NCI-H2107 (cell line): Measurements from ENCODE around the gene ZSCAN30.

Experiments used
- DNase-seq: peaks from one replicate; lab custom pipeline; 2025; lab: John Stamatoyannopoulos, UW

ZSCAN30 gene

DNA sequence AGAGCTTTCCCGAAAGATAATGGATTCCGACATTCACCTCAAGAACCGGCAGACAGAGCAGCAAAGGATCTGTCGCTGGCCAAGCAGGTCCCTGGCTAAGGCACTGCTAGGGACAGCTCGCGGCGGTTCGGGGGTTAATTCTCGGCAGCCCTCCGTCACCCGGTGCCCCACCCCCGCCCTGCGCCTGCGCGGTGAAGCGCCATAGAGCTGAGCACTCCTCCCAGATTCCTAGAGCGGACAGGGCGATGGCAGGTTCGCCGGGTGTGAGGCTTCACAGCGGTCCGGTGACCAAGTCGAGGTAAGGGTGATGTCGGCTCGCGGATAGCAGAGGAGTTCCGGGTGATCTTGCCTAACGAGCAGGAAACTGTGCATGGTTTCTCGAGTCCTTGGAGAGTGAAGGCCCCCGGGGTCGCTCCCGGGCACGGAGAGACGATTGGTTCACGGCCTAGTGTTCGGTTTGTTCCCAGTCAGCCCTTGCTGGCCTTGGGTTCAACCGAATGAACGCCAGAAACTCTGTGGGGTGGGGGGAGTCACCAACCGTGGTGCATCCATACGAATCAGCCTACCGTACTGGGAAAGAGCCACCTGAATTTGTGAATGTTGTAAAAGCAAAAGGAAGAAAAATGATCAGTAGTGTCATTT is at the start of gene ZSCAN30:
Gene ZSCAN30, minus strand, starts transcription at position 136 of the 642 bp plus-strand sequence. CDS start 25,877 bp downstream, outside the sequence.
- DNase-seq = peak; percentile 92

DNA sequence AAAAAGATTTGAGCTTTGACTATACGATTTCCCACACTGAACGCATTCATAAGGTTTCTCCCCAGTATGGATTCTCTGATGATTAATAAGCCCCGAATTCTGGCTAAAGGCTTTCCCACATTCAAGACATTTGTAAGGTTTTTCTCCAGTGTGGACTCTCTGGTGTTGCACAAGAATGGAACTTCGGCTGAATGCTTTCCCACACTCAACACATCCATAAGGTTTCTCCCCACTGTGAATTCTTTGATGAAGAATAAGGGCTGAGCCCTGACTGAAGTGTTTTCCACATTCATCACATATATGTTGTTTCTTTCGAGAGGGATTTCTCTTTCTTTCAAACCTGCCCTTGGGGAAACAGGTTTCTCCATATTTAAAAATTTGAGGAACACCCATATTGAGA is 47.3 kb upstream of the ZSCAN30 start:
- DNase-seq = no peak

DNA sequence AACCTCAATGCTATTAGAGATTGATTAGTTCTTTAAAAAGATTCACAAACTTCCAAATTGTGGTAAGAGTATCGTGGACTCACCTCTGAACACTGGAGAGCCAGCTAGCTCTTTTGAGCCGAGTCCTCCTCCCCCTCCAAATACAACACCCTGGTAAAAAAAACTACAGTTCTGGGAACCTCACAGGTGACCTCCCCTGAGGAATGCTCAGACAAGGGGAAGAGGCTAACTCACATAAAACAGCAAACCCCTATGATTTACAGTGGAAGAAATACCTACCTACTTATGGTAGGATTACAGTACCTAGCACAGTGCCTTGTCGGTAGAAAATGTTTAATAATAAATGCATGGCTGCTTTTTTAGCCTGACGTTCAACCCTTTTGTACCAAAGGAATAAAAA is 45.8 kb upstream of the ZSCAN30 start:
- DNase-seq = no peak

DNA sequence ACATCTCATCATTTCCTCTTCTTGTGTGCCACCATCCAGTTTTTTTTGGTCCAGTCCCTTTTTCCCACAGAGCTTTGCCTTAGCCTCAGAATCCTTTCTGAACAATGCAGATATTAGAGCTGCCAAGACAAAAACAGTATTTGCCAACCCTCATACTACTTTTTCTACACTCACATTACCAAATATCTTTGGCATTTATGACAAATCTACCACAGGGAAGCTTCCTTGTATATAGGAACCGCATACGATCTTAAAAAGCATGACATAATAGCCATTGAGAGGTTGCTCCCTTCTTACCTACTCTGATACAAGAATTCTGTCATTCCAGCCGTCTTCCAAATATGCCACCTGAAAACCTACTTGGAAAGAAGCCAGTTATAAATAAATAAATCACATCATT is 44.8 kb upstream of the ZSCAN30 start:
- DNase-seq = no peak

DNA sequence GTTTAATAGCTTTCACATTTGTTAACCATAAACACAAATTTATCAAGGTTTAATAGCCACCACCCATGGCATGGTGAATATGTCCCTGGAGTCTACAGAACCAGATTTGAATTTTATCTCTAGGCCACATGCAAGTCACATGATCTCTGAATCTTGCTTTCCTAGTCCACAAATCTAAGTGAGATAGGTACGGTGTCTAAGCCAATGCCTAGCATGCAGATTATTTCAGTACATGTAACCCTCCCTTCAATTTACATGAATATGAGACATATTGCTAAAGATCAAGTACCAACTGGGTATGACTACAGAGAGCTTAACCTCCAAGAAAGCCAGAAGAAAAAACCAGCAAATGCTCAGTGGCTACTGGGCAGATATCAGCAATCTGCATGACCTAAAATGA is 44.2 kb upstream of the ZSCAN30 start:
- DNase-seq = no peak

DNA sequence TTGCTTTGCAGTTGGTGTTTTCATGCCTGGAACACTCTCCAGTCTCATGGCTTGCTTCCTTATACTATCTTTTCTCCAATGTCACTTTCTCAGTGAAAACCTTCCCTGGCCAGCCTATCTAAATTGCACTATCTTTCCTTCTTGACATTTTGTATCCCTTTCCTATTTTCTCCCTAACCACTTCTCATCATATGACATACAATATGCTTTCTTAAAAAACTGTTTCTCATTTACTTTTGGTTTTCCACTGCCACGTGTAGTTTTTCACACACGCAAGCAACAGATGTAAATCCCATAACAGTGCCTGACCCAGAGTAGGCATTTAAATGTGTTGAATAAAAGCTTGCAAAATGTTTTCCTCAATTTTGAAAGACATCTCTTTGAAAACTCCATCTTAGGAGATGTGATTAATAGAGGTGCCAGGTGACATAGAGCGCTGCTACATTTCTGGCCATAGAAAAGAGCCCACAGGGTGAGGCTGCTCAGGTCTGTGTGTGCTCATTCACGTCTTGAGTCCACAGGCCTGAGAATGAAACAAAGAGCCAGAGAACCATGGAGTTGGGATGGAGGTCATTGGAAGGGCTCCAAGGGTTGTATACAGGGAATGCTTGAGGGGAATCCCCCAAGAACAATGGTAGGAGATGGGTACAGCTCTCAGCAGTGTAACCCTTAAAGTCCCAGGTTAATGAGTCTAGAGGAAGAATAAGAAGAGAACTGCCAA is 41.5 kb upstream of the ZSCAN30 start:
- no peak for DNase-seq

DNA sequence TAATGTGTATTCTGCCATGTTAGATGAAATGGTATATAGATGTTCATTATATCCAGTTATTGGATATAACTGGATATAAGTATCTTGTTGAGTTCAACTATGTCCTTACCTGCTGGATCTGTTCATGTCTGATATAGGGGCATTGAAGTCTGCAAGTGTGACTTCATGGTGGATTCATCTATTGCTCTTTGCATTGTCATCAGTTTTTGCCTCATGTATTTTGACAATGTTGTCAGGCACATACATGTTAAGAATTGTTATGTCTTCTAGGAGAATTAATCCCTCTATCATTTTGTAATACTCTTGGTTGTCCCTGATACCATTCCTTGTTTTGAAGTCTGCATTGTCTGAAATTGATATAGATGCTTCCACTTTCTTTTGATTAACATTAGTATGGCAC is 38.8 kb upstream of the ZSCAN30 start:
- no peak for DNase-seq

DNA sequence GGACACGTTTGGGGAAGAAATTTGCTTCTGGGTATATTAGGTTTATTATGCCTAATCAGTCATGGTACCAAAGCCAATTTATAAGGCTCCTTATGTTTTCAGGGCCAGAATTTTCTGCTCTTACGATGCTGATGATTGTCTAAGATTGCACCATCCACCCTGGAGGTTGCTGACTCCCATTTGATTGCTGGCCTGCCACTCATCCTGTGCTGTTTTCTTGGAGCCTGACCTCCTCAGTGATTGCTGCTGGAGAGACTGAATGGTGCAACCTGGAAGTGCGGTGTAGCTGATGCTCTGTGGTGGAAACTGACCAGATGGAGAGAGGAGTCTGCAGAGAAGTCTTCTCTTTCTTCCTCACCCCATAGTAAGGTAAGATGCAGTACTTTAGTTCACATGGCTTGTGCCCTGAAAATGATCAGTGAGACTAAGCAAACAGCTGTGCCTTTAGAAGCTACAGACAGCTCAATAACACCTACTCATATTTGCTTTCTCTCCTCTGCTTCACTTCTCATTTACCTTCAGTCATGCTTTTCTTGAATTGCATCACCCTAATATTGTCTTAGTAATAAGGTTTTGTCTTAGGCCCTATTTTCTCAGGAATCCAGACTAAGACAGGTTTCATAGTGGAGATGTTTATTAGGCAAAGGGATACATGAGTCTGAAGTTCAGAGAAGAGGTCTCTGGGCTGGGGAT is 36.8 kb upstream of the ZSCAN30 start:
- no peak for DNase-seq

DNA sequence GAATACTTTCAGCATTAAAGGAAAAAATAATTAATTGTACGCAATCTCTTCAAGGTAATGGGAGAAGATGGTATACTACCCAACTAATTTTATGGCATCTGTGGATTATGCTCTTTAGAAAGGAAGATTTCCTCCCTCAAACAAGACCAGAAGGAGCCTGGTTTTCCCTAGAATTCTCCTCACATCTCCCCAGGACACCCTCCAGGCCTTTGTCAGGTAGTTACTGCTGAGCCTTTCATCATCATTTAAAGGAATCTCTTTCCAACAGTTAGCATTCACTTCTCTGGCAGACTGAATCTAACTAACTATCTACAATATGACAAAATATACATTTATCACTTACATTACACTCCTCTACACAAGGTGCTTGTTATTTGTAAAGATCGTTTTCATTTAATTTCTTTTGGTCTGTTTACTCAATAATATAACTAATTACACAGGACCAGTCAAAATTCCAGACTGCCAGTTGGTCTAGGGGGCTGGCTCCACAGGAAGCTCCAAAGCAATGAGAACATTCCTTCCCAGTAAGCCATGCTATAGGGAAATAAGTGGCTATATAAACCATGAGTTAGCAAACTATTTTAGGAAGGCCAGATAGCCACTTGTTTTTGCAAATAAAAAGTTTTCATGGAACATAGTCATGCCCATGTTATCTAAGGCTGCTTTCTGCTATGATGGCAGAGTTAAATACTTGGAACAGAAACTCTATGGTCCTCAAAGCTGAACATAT is 35.1 kb upstream of the ZSCAN30 start:
- DNase-seq = no peak

DNA sequence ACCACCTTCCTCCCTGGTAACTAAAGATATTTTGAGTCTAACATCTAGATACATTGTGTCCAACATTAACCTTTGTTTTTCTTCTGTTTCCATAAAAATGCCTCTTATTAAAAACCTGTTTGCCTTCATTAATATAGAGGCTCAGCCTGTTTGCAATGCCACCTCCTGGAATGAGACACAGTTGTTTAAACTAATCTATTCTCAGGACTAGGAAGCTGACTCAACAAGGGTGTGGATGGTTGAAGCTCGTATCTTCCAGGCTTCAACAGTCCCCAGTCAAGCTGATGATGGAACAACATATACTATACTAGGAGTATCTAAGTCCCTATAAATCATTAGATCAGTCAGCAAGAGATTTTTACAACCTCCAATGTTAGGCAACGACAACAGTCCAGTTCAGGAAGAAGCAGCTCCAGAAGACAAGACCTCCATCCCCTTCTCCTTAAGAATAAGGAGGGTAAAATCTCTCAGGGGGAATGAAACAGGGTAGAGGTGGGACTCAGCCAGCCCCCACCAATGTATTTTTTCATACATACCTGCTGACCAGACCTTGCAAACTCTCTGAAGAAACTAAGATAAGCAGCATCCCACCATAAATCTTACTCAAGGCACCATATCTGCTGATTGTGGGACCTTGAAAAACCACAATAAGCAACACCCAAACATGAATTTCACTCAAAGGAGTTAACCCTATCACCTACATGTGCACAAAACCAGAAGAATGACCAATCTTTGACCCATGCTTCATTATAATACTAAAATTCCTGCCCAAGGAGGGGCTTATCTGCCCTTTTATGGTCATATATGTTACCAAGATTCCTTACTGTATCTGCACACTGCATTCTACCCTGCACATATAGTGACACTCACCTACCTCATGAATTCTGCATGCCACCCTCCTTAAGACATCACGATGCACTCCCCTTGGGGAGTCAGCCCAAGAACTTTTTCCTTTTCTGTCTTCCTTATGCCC is 32.7 kb upstream of the ZSCAN30 start:
- no peak for DNase-seq

DNA sequence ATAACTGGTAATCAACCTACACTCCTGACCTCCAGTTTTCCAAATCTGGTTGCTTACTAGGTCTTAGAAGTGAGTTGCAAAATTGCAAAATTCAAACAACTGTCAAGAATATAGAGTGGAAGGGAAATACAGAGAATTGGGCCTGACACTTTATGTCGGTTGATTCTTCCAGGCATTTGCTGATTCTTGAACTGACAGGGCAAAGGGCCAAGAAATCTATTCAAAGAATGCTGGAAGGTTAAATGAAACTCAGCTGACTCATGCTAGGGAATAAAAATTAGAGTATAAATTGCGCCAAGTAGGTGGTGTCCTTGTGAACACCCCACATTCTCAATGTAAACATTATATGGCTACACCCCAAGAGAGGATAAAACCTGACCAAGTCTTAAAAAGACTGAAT is 21.5 kb upstream of the ZSCAN30 start:
- no peak for DNase-seq

DNA sequence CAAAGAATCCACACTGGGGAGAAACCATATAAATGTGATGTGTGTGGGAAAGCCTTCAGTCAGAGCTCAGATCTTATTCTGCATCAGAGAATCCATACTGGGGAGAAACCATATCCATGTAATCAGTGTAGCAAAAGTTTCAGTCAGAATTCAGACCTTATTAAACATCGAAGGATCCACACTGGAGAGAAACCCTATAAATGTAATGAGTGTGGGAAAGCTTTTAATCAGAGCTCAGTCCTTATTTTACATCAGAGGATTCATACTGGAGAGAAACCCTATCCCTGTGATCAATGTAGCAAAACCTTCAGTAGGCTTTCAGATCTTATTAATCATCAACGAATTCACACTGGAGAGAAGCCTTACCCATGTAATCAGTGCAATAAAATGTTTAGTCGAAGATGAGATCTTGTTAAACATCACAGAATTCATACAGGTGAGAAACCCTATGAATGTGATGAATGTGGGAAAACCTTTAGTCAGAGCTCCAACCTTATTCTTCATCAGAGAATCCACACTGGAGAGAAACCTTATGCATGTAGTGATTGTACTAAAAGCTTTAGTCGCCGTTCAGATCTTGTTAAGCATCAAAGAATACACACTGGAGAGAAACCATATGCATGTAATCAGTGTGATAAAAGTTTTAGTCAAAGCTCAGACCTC is 16.7 kb upstream of the ZSCAN30 start:
- no peak for DNase-seq

DNA sequence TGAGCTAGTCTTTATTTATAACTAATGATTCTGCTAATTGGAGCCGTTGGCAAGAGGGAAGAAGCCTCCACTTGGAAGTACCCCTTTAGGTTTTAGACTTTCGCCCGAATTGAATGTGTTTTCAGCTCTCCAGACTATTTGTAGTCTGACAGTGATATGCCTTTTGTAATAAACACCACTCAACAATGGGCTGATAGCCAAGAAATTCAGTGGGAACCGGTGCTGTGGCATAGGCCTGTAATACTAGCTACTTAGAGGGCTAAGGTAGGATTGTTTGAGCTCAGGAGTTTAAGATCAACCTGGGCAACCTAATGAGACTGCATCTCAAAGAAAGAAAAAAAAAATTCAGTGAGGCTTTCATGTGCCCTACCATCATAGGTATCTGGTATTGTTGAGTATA is 13.6 kb upstream of the ZSCAN30 start:
- DNase-seq = no peak

DNA sequence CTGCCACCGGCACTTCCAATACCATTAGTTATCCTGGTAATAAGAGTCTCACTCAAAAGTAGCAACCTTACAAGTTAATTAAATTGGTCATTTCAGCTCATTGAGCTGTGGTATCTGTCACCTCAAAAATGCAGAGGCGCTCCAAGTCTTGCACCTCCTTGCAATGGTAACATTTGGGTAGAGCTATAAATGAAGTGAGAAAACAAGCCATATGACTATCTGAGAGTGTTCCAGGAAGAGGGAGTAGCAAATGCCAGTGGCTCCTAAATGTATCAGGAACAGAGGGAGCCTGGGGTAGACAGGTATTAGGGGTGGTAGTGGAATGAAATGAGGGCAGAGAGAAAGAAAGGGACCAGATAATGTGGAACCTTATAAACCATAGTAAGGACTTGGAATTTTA is 6.0 kb upstream of the ZSCAN30 start:
- DNase-seq = no peak

DNA sequence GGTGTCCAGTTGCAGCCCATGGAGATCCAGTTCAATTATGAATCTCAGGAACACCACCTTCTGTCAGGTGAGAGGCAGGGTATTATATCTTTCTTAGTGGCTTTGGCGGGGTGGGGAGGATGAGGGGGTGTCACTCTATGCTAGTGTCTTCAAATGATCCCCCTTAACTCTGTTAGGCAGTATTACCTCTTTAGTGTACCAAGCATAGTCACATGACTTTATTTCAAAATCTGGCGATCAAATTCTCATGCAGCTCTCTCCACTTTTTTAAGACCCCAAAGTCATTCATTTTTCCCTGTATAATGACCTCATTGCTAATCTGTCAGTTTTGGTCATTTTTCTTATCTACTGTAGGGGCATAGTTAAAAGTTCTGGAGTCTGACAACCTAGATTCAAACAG is 1.1 kb upstream of the ZSCAN30 start:
- no peak for DNase-seq

DNA sequence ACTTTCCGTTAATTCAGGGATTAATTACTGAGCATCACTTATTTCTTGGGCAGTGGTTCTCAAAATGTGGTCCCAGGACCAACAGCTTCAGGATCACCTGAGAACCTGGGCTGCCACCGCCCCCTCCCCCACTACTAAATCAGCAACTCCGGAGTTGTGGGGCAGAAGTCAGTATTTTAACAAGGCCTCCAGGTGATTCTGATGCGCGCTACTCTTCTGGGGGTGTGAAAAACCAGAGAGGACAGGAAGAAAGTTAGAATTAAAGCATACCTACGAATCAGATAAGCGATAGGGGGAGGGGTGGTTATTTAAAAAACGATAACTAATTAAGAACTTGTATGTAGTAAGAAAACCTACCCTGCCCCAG is 319 bp downstream of the ZSCAN30 start:
- DNase-seq = no peak

DNA sequence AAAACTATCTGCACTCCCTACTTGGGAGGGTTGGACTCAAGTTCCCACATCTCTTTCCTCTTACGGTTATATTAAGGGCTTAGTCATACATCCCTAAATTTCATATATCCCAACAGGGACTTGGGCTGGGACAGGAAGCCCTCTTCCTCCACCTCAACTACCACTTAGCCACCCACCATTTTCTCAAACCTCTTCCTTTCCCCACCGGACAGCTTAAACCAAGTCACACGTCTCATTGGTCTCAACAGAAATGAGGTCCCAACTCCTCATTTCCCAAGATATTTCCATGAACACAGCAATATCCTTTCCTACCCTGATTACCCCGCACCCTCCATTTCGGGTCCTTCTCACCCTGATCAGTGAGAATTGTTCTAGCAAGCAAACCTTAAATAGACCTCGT is 736 bp downstream of the ZSCAN30 start:
- DNase-seq = no peak

DNA sequence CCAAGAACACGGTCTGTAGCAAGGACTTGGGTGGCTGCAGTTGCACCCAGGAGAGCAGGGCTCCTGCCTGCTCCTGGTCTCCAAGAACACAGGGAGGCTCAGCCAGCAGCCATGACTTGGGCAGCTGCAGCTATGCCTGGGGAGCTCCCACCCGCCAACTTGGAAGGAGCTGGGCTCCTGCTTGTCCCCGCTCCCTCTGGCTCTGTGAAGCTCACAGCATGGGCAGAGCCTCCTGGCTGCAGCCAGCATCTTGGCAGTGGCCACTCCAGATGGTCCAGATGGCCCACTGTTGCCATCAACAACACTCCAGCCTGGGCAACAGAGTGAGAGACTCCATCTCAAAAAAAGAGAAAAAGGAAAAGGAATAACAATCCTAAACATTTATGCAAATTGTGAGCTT is 5.2 kb downstream of the ZSCAN30 start:
- DNase-seq = no peak

DNA sequence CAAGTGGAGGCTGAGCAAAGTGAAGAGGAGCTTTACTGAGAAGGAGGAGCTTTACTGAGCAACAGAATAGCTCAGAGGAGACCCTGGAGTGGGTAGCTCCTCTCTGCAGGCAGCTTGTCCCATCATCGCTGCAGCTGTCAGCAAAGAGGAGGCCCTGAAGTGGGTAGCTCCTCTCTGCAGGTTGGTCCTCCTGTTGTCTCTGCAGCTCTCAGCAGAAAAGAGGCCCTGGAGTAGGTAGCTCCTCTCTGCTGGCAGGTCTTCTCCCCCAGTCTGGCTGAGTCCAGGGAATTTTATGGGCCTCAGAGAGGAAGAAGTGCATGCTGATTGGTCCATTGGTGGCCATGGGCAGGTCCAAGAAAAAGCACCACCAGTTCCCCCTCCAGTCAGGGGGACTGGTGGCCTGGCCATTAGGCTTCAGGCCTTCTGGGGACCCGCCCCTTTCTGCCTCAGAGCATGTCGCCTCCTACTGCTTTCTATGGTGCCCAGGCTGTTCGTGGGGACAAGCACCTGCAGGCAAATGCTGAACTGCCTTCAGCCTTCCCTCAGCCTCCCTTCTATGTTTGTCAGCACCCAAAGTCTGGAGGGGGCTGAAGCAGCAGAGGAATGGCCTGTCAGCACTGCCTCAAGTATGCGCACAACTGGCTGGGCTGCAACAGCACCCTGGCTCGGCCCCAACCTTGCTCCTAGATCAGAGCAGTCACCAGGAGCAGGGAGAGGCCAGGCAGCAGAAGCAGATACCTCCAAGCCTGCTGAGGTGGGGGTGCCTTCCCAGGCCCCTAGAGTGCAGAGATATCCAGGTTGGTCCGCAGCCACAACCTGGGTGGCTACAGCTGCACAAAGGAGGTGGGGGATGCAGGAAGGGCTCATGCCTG is 5.9 kb downstream of the ZSCAN30 start:
- DNase-seq = no peak

DNA sequence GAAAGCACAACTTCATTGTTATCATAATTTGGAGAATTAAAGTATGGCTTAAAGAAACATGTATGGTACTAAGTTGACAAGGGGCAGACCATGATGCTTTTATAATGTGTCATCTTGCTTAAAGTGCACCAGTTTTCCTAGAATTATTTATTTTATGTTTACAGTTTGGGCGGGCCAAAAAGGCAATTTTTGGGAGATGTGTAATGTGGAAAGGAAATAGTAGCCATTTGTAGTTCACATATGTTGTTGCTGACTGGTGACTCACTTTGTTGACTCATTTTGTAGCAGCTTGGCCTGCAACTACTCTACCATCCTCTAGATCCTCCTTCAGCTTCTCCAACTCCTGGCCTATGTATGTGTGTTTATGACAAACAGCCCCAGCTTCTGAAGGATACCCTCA is 7.7 kb downstream of the ZSCAN30 start:
- DNase-seq = no peak
